ENCODE results near the gene PDE4D. TPM values are rescaled to one million over a fixed set of nuclear protein-coding genes. Genes with fewer than 3 reads are reported as not detected.
"Not testable (repeated sequence)": the region's sequence is repeated elsewhere in the genome, so short reads cannot be mapped to it uniquely, and the experiment has no call there.

The PDE4D gene
- polyA plus RNA-seq, 1 donor = 40.8 TPM

- DNase-seq = no peak
These were observed 906.3 kb downstream of the PDE4D start for GRCh38 chr5:58987193-58987592.

- no peak for DNase-seq
These were observed 907.2 kb downstream of the PDE4D start for GRCh38 chr5:58986281-58986680.

- no peak for DNase-seq
These were observed 907.8 kb downstream of the PDE4D start for GRCh38 chr5:58985759-58986158.

- no peak for DNase-seq
These were observed 908.2 kb downstream of the PDE4D start for GRCh38 chr5:58985311-58985710.

- DNase-seq = no peak
These were observed 909.7 kb downstream of the PDE4D start for GRCh38 chr5:58983526-58984452.

GRCh38 chr5:58980890-58981289, 912.6 kb downstream of the PDE4D start:
- no peak for DNase-seq

- DNase-seq = no peak
These were observed 914.4 kb downstream of the PDE4D start for GRCh38 chr5:58979090-58979489.

- no peak for DNase-seq
These were observed 918.9 kb downstream of the PDE4D start for GRCh38 chr5:58974601-58975000.

- no peak for DNase-seq
These were observed 919.4 kb downstream of the PDE4D start for GRCh38 chr5:58974083-58974482.

- DNase-seq = no peak
These were observed 921.2 kb downstream of the PDE4D start for GRCh38 chr5:58972301-58972700.

GRCh38 chr5:58970766-58971165, 922.8 kb downstream of the PDE4D start:
- no peak for DNase-seq

GRCh38 chr5:58969795-58970194, 923.7 kb downstream of the PDE4D start:
- DNase-seq = no peak

GRCh38 chr5:58969253-58969652, 924.3 kb downstream of the PDE4D start:
- DNase-seq = no peak

GRCh38 chr5:58968350-58968749, 925.2 kb downstream of the PDE4D start:
- no peak for DNase-seq

GRCh38 chr5:58967597-58968281, 925.8 kb downstream of the PDE4D start:
- DNase-seq = no peak

GRCh38 chr5:58965677-58966414, 927.7 kb downstream of the PDE4D start:
- DNase-seq = no peak

GRCh38 chr5:58963821-58964220, 929.7 kb downstream of the PDE4D start:
- DNase-seq = no peak

GRCh38 chr5:58963361-58963760, 930.2 kb downstream of the PDE4D start:
- DNase-seq = no peak

- DNase-seq = no peak
These were observed 931.8 kb downstream of the PDE4D start for GRCh38 chr5:58961631-58962280.

- no peak for DNase-seq
These were observed 934.8 kb downstream of the PDE4D start for GRCh38 chr5:58958701-58959100.

GRCh38 chr5:58953218-58953617, 940.3 kb downstream of the PDE4D start:
- DNase-seq = not testable (repeated sequence)

- no peak for DNase-seq
These were observed 943.3 kb downstream of the PDE4D start for GRCh38 chr5:58950224-58950623.

- DNase-seq = no peak
These were observed 947.3 kb downstream of the PDE4D start for GRCh38 chr5:58946230-58946629.

Data from hindlimb muscle (tissue), 1 donor.